Neuronal stem cell (in vitro differentiated cells): ENCODE data around the gene USP9X.

Experiments
- DNase-seq: peaks from one replicate; pipeline ENCODE4 v3.0.0-alpha.2; 2013; ENCODE audit warnings: low spot score
- H2AFZ ChIP-seq: one replicate; pipeline ENCODE4 v1.6.1; 2013; ENCODE audit warnings: mild to moderate bottlenecking, low read length, inconsistent platforms
- H2AK5ac ChIP-seq: 2 replicates; pipeline ENCODE4 v1.6.1; 2013; ENCODE audit warnings: low read depth, mild to moderate bottlenecking, inconsistent platforms, low read length, moderate library complexity, mixed read lengths
- H2BK120ac ChIP-seq: 2 replicates; pipeline ENCODE4 v1.6.1; 2013; ENCODE audit warnings: low read depth, mild to moderate bottlenecking, inconsistent platforms, low read length, moderate library complexity, mixed read lengths
- H2BK12ac ChIP-seq: one replicate; pipeline ENCODE4 v1.6.1; 2013; ENCODE audit warnings: low read length, inconsistent platforms
- H2BK15ac ChIP-seq: 2 replicates; pipeline ENCODE4 v1.6.1; 2013; ENCODE audit warnings: mild to moderate bottlenecking, low read length, inconsistent platforms, mixed read lengths
- H2BK5ac ChIP-seq: one replicate; pipeline ENCODE4 v1.6.1; 2013; ENCODE audit warnings: inconsistent platforms, mild to moderate bottlenecking, low read length, moderate library complexity
- H3K14ac ChIP-seq: one replicate; pipeline ENCODE4 v1.6.1; 2013; ENCODE audit warnings: low read length, inconsistent platforms
- H3K18ac ChIP-seq: 2 replicates; pipeline ENCODE4 v1.6.1; 2013; ENCODE audit warnings: low read length, inconsistent platforms
- H3K23ac ChIP-seq: 2 replicates; pipeline ENCODE4 v1.6.1; 2013; ENCODE audit warnings: low read depth, mild to moderate bottlenecking, mixed read lengths, low read length, inconsistent platforms; ENCODE audit not compliant: poor library complexity
- H3K27ac ChIP-seq: replicated peaks from 3 replicates; pipeline ENCODE4 v1.5.1; 2013; ENCODE audit warnings: low read length, inconsistent platforms
- H3K27me3 ChIP-seq, 3 experiments: 2 replicates each; pipeline ENCODE4 v1.6.1; 2013; ENCODE audit warnings: low read length in 3 of 3, mild to moderate bottlenecking in 2 of 3, inconsistent platforms in 1 of 3, low read depth in 1 of 3, mixed read lengths in 1 of 3, moderate library complexity in 1 of 3; ENCODE audit not compliant: control insufficient read depth in 3 of 3, insufficient read depth in 3 of 3
- H3K36me3 ChIP-seq, 2 donors: replicated peaks in 1 of 2; 2 replicates each; pipeline ENCODE4 v1.6.1; 2013; ENCODE audit warnings: low read length in 2 of 2; ENCODE audit not compliant: control insufficient read depth in 2 of 2, insufficient read depth in 2 of 2
- H3K4ac ChIP-seq: 2 replicates; pipeline ENCODE4 v1.6.1; 2013; ENCODE audit warnings: inconsistent platforms, mild to moderate bottlenecking, low read length, moderate library complexity
- H3K4me1 ChIP-seq, 2 donors: 1 replicate in 1 of 2; 2 replicates in 1 of 2; pipeline ENCODE4 v1.6.1; 2013; ENCODE audit warnings: low read length in 2 of 2, low read depth in 1 of 2; ENCODE audit not compliant: control insufficient read depth in 2 of 2, insufficient read depth in 1 of 2
- H3K4me2 ChIP-seq: one replicate; pipeline ENCODE4 v1.6.1; 2013; ENCODE audit warnings: mild to moderate bottlenecking, low read length, inconsistent platforms; ENCODE audit not compliant: insufficient read depth, poor library complexity, severe bottlenecking
- H3K4me3 ChIP-seq, 2 donors: 2 replicates each; pipeline ENCODE4 v1.5.1; 2013; ENCODE audit warnings: low read length in 2 of 2, mild to moderate bottlenecking in 2 of 2, inconsistent platforms in 1 of 2, moderate library complexity in 1 of 2
- H3K79me1 ChIP-seq: one replicate; pipeline ENCODE4 v1.6.1; 2013; ENCODE audit warnings: low read depth, mild to moderate bottlenecking, inconsistent platforms, low read length, moderate library complexity
- H3K9ac ChIP-seq: one replicate; pipeline ENCODE4 v1.6.1; 2013; ENCODE audit warnings: mild to moderate bottlenecking, low read depth, low read length, inconsistent platforms; ENCODE audit not compliant: poor library complexity
- H3K9me3 ChIP-seq, 2 donors: replicated peaks in 1 of 2; 2 replicates each; pipeline versions ENCODE3 to v1.6.1; 2013; ENCODE audit warnings: low read length in 2 of 2, mild to moderate bottlenecking in 2 of 2, inconsistent platforms in 1 of 2, low read depth in 1 of 2, mixed read lengths in 1 of 2, moderate library complexity in 1 of 2; ENCODE audit not compliant: control insufficient read depth in 2 of 2, insufficient read depth in 1 of 2
- H4K8ac ChIP-seq: one replicate; pipeline ENCODE4 v1.6.1; 2013; ENCODE audit warnings: low read depth, mild to moderate bottlenecking, inconsistent platforms, low read length, moderate library complexity
- H4K91ac ChIP-seq: one replicate; pipeline ENCODE4 v1.6.1; 2013; ENCODE audit warnings: low read length, low read depth, mild to moderate bottlenecking, inconsistent platforms; ENCODE audit not compliant: poor library complexity
- WGBS, 2 donors: extraction: QIAGEN DNeasy Blood & Tissue Kit; methylation state at CpG; one replicate each; pipeline ENCODE4 v1.1.7; 2013; ENCODE audit warnings: missing lambda C conversion rate in 2 of 2, mixed read lengths in 1 of 2; ENCODE audit not compliant: insufficient read length in 2 of 2, insufficient replicate concordance in 1 of 2; ENCODE audit errors: extremely low coverage in 2 of 2; 5-methylcytosine and 5-hydroxymethylcytosine counted together

The USP9X gene

GRCh38 chrX:41096339-41096955 lies 11.2 kb downstream of the USP9X start:
- H3K18ac ChIP-seq = no peak overlapping the region

GRCh38 chrX:41097326-41097725 lies 12.1 kb downstream of the USP9X start:
- no peak overlapping the region for H3K23ac ChIP-seq
- H3K14ac ChIP-seq = no peak overlapping the region
- H2BK12ac ChIP-seq = no peak overlapping the region
- no peak for DNase-seq
- H2AFZ ChIP-seq = no peak overlapping the region
- H3K9me3 ChIP-seq = no peaks in the 10 kb centered on the region
- no peak overlapping the region for H3K4ac ChIP-seq
- H3K18ac ChIP-seq = no peak overlapping the region
- no peak overlapping the region for H2BK15ac ChIP-seq
- no peak overlapping the region for H2BK120ac ChIP-seq
- H3K4me2 ChIP-seq = no peak overlapping the region
- H3K27ac ChIP-seq = no peak overlapping the region
- H3K79me1 ChIP-seq = no peaks in the 10 kb centered on the region
- H2AK5ac ChIP-seq = no peak overlapping the region
- no peak overlapping the region for H3K4me3 ChIP-seq
- H3K4me1 ChIP-seq = peaks cover 4 to 5% of the 10 kb centered on the region in 2 donors
- H3K9ac ChIP-seq = no peak overlapping the region
- H4K91ac ChIP-seq = no peak overlapping the region
- H4K8ac ChIP-seq = no peak overlapping the region
- peaks cover 0 to 13% of the 10 kb centered on the region in 2 donors for H3K36me3 ChIP-seq
- no peaks in the 10 kb centered on the region for H3K27me3 ChIP-seq
- H2BK5ac ChIP-seq = no peak overlapping the region

More at GRCh38 chrX:41096339-41096955, 11.2 kb downstream of the USP9X start:
- Histone ChIP-seq H2BK120ac (no peak overlapping the region), H3K4me3 (no peak overlapping the region), H3K14ac (no peak overlapping the region), H4K91ac (no peak overlapping the region), H3K9me3 (no peaks in the 10 kb centered on the region), H3K36me3 (peaks cover 0 to 13% of the 10 kb centered on the region in 2 donors), H3K23ac (no peak overlapping the region), H2BK5ac (no peak overlapping the region), H3K79me1 (no peaks in the 10 kb centered on the region), H3K4me2 (no peak overlapping the region), H3K4ac (no peak overlapping the region), H4K8ac (no peak overlapping the region), H2AFZ (no peak overlapping the region), H3K27me3 (no peaks in the 10 kb centered on the region), H2BK12ac (no peak overlapping the region), H3K4me1 (peaks cover 4 to 5% of the 10 kb centered on the region in 2 donors), H3K27ac (no peak overlapping the region), H2AK5ac (no peak overlapping the region), H3K9ac (no peak overlapping the region), H2BK15ac (no peak overlapping the region)
- WGBS, 2 donors = no CpG with 5 or more reads among the region's 7 CpGs
- DNase-seq = no peak

GRCh38 chrX:41100200-41100599 lies 15.0 kb downstream of the USP9X start:
- no peak overlapping the region for H2BK120ac ChIP-seq
- WGBS, 2 donors = no CpG with 5 or more reads among the region's 3 CpGs
- DNase-seq = no peak

GRCh38 chrX:41100819-41101218 lies 15.6 kb downstream of the USP9X start:
- H3K4ac ChIP-seq = no peak overlapping the region
- H2BK15ac ChIP-seq = no peak overlapping the region
- peaks cover 0 to 2% of the 10 kb centered on the region in 2 donors for H3K4me1 ChIP-seq
- H4K8ac ChIP-seq = no peak overlapping the region
- no peak overlapping the region for H3K23ac ChIP-seq
- no peak overlapping the region for H3K18ac ChIP-seq
- H2AFZ ChIP-seq = no peak overlapping the region
- no peak overlapping the region for H3K4me3 ChIP-seq
- H3K9me3 ChIP-seq = no peaks in the 10 kb centered on the region
- WGBS, 2 donors = no CpG with 5 or more reads among the region's 4 CpGs
- no peaks in the 10 kb centered on the region for H3K27me3 ChIP-seq
- H3K27ac ChIP-seq = no peak overlapping the region
- no peak overlapping the region for H2AK5ac ChIP-seq
- peaks cover 0 to 6% of the 10 kb centered on the region in 2 donors for H3K36me3 ChIP-seq
- no peak for DNase-seq
- H2BK120ac ChIP-seq = no peak overlapping the region
- H3K4me2 ChIP-seq = no peak overlapping the region
- no peak overlapping the region for H2BK5ac ChIP-seq
- no peak overlapping the region for H3K9ac ChIP-seq
- H3K14ac ChIP-seq = no peak overlapping the region
- H3K79me1 ChIP-seq = no peaks in the 10 kb centered on the region
- H2BK12ac ChIP-seq = no peak overlapping the region
- H4K91ac ChIP-seq = no peak overlapping the region

More at GRCh38 chrX:41100200-41100599, 15.0 kb downstream of the USP9X start:
- Histone ChIP-seq H2AK5ac (no peak overlapping the region), H3K18ac (no peak overlapping the region), H3K14ac (no peak overlapping the region), H2AFZ (no peak overlapping the region), H3K36me3 (peaks cover 0 to 6% of the 10 kb centered on the region in 2 donors), H3K79me1 (no peaks in the 10 kb centered on the region), H2BK15ac (no peak overlapping the region), H3K23ac (no peak overlapping the region), H2BK12ac (no peak overlapping the region), H3K9ac (no peak overlapping the region), H2BK5ac (no peak overlapping the region), H3K9me3 (no peaks in the 10 kb centered on the region), H3K4me3 (no peak overlapping the region), H3K4ac (no peak overlapping the region), H4K91ac (no peak overlapping the region), H3K27me3 (no peaks in the 10 kb centered on the region), H3K27ac (no peak overlapping the region), H3K4me2 (no peak overlapping the region), H4K8ac (no peak overlapping the region), H3K4me1 (peaks cover 4 to 5% of the 10 kb centered on the region in 2 donors)
